GM23338 (cell line): Measurements from ENCODE around the gene FNDC1.

Source experiments
- CTCF ChIP-seq, 2 experiments: fragments of 200-600 bp in 1 of 2; sonication (generic) in 1 of 2; conservative IDR thresholded peaks; 2 replicates each; pipeline versions ENCODE4 v1.5.1 to v1.6.1; 2016 to 2017; ENCODE audit warnings: antibody characterized with exemption in 2 of 2, low read depth in 2 of 2, mild to moderate bottlenecking in 2 of 2, moderate library complexity in 1 of 2
- REST ChIP-seq: IDR thresholded peaks from one replicate; pipeline ENCODE4 v1.6.1; 2018; ENCODE audit warnings: antibody characterized with exemption; ENCODE audit not compliant: unreplicated experiment

DNA sequence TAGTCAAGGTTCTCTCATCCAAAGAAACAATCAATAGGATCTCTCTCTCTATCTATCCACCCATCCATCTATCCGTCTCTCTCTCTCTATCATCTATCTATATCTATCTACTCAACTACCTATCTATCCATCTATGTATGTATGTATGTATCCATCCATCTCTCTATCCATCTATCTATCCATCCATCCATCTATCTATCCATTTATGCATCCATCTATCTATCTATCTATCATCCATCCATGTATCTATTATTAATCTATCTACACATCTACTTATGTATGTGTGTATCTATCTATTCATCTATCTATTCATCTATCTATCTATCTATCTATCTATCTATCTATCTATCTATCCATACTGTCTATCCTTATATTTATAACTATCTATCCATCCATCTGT is 99.3 kb downstream of the FNDC1 start:
- no peak for TF ChIP-seq REST
- no peak for TF ChIP-seq CTCF (conservative IDR thresholded peaks at IDR 0.05; ENCODE audit: low read depth in 2 of 2)
